GM19240 (cell line): ENCODE results near the gene LASP1NB.
A peak's percentile ranks its signal among the peaks of the same experiment; 100 is the strongest.
"Not testable (repeated sequence)": the region's sequence is repeated elsewhere in the genome, so short reads cannot be mapped to it uniquely, and the experiment has no call there.

Experiments used
- DNase-seq: peaks from one replicate; pipeline ENCODE4 v3.0.0; 2011; ENCODE audit warnings: low spot score; ENCODE audit not compliant: insufficient read length

LASP1NB gene

GRCh38 chr17:38896346-38896954 lies 29.0 kb upstream of the LASP1NB start:
- no peak for DNase-seq

- no peak for DNase-seq
Measured at GRCh38 chr17:38897176-38897575, 28.2 kb upstream of the LASP1NB start.

- DNase-seq: no peak
Measured at GRCh38 chr17:38897671-38898290, 27.6 kb upstream of the LASP1NB start.

- DNase-seq: no peak
Measured at GRCh38 chr17:38898291-38898679, 27.1 kb upstream of the LASP1NB start.

- peak; percentile 96 for DNase-seq
Measured at GRCh38 chr17:38898812-38899348, 26.5 kb upstream of the LASP1NB start.

- no peak for DNase-seq
Measured at GRCh38 chr17:38899421-38899820, 26.0 kb upstream of the LASP1NB start.

GRCh38 chr17:38900978-38901656 lies 24.3 kb upstream of the LASP1NB start:
- DNase-seq: no peak

GRCh38 chr17:38903404-38903803 lies 22.0 kb upstream of the LASP1NB start:
- DNase-seq: no peak

GRCh38 chr17:38904892-38905291 lies 20.5 kb upstream of the LASP1NB start:
- DNase-seq: no peak

GRCh38 chr17:38905375-38905774 lies 20.0 kb upstream of the LASP1NB start:
- no peak for DNase-seq

- no peak for DNase-seq
Measured at GRCh38 chr17:38906460-38907228, 18.8 kb upstream of the LASP1NB start.

- no peak for DNase-seq
Measured at GRCh38 chr17:38907930-38908675, 17.3 kb upstream of the LASP1NB start.

GRCh38 chr17:38908676-38909181 lies 16.7 kb upstream of the LASP1NB start:
- no peak for DNase-seq

- no peak for DNase-seq
Measured at GRCh38 chr17:38910325-38910724, 15.1 kb upstream of the LASP1NB start.

GRCh38 chr17:38911081-38911730 lies 14.2 kb upstream of the LASP1NB start:
- no peak for DNase-seq

- DNase-seq: not testable (repeated sequence)
Measured at GRCh38 chr17:38911731-38912081, 13.7 kb upstream of the LASP1NB start.

GRCh38 chr17:38912221-38912813 lies 13.1 kb upstream of the LASP1NB start:
- no peak for DNase-seq

- no peak for DNase-seq
Measured at GRCh38 chr17:38914741-38915638, 10.4 kb upstream of the LASP1NB start.

GRCh38 chr17:38915639-38915995 lies 9.8 kb upstream of the LASP1NB start:
- no peak for DNase-seq
